Activated T-helper 17 cell treated with anti-CD3 and anti-CD28 coated beads, Interleukin-2, amount 50 U/mL, for 72 hours (primary cell): Measurements from ENCODE around the gene PCED1B. TPM values are rescaled to one million over a fixed set of nuclear protein-coding genes. Genes with fewer than 3 reads are reported as not detected.

Experiments
- total RNA-seq, 2 donors: library from RNA; stranded (reverse); gene quantifications; one replicate each; pipeline ENCODE4 v1.2.3, GENCODE V29; 2022

PCED1B gene
- total RNA-seq, 2 donors from 2014 or later, result 31.0 to 107 TPM

Other genes with a start within 250 kb of the PCED1B start
- 10 to 100 TPM in 1 of 2 donors, 1 to 10 TPM in 1; 4.9 to 11.7 TPM for gene AMIGO2, start 338 bp downstream of the PCED1B start, total RNA-seq